T-helper 1 cell treated with Interleukin-12 subunit alpha and Interleukin-12 subunit beta and Interleukin-4 antibody, amounts not matched to agents 30 μg/mL and 1 μg/mL, for 36 hours (primary cell): ENCODE data around the gene METTL2B.
A peak's percentile ranks its signal among the peaks of the same experiment; 100 is the strongest.
"Not testable (repeated sequence)": the region's sequence is repeated elsewhere in the genome, so short reads cannot be mapped to it uniquely, and the experiment has no call there.

Source experiments
- H3K27ac Mint-ChIP-seq: one replicate; pipeline ENCODE4 v1.8.0; 2021; ENCODE audit warnings: mild to moderate bottlenecking, mixed read lengths
- H3K27me3 Mint-ChIP-seq: one replicate; pipeline ENCODE4 v1.8.0; 2021; ENCODE audit warnings: low read depth, mixed read lengths
- H3K36me3 Mint-ChIP-seq: one replicate; pipeline ENCODE4 v1.8.0; 2021; ENCODE audit warnings: low read depth, mixed read lengths
- H3K4me1 Mint-ChIP-seq: one replicate; pipeline ENCODE4 v1.8.0; 2021; ENCODE audit warnings: low read depth, mixed read lengths
- H3K4me3 Mint-ChIP-seq: one replicate; pipeline ENCODE4 v1.8.0; 2021; ENCODE audit warnings: mild to moderate bottlenecking, moderate library complexity, mixed read lengths
- H3K9me3 Mint-ChIP-seq: one replicate; pipeline ENCODE4 v1.8.0; 2021; ENCODE audit warnings: mixed read lengths

METTL2B gene

GRCh38 chr7:128466871-128467270 lies 9.7 kb upstream of the METTL2B start:
- not testable (repeated sequence) for H3K4me1 Mint-ChIP-seq, H3K9me3 Mint-ChIP-seq, H3K27me3 Mint-ChIP-seq, H3K27ac Mint-ChIP-seq, H3K36me3 Mint-ChIP-seq, H3K4me3 Mint-ChIP-seq

- not testable (repeated sequence) for H3K9me3 Mint-ChIP-seq, H3K27me3 Mint-ChIP-seq, H3K36me3 Mint-ChIP-seq
- Mint-ChIP-seq H3K4me3 (peak overlapping the region; percentile 95), H3K4me1 (peaks cover 20% of the 10 kb centered on the region), H3K27ac (peak overlapping the region; percentile 95)
These were observed 765 bp downstream of the METTL2B start for GRCh38 chr7:128477336-128477690.

GRCh38 chr7:128479082-128479481 lies 2.5 kb downstream of the METTL2B start:
- H3K36me3 Mint-ChIP-seq: peaks cover 12% of the 10 kb centered on the region
- not testable (repeated sequence) for H3K27ac Mint-ChIP-seq, H3K9me3 Mint-ChIP-seq, H3K4me3 Mint-ChIP-seq, H3K27me3 Mint-ChIP-seq
- peaks cover 20% of the 10 kb centered on the region for H3K4me1 Mint-ChIP-seq

- peaks cover 13% of the 10 kb centered on the region for H3K36me3 Mint-ChIP-seq
- H3K9me3 Mint-ChIP-seq, H3K27me3 Mint-ChIP-seq, H3K4me1 Mint-ChIP-seq, H3K4me3 Mint-ChIP-seq, H3K27ac Mint-ChIP-seq: not testable (repeated sequence)
These were observed 11.6 kb downstream of the METTL2B start for GRCh38 chr7:128488134-128488533.

- Mint-ChIP-seq H3K36me3 (peaks cover 17% of the 10 kb centered on the region), H3K9me3 (no peaks in the 10 kb centered on the region), H3K4me1 (no peaks in the 10 kb centered on the region), H3K4me3 (no peak overlapping the region), H3K27ac (no peak overlapping the region), H3K27me3 (no peaks in the 10 kb centered on the region)
These were observed 20.9 kb downstream of the METTL2B start for GRCh38 chr7:128497405-128497804.

GRCh38 chr7:128505416-128505815 lies 28.9 kb downstream of the METTL2B start:
- H3K4me1 Mint-ChIP-seq: peaks cover 11% of the 10 kb centered on the region
- not testable (repeated sequence) for H3K9me3 Mint-ChIP-seq, H3K27ac Mint-ChIP-seq, H3K4me3 Mint-ChIP-seq, H3K27me3 Mint-ChIP-seq, H3K36me3 Mint-ChIP-seq

- H3K4me3 Mint-ChIP-seq, H3K27me3 Mint-ChIP-seq, H3K9me3 Mint-ChIP-seq, H3K27ac Mint-ChIP-seq, H3K36me3 Mint-ChIP-seq: not testable (repeated sequence)
- peaks cover 12% of the 10 kb centered on the region for H3K4me1 Mint-ChIP-seq
These were observed 30.3 kb downstream of the METTL2B start for GRCh38 chr7:128506819-128507218.

GRCh38 chr7:128507321-128507993 lies 30.9 kb downstream of the METTL2B start:
- H3K4me3 Mint-ChIP-seq, H3K9me3 Mint-ChIP-seq, H3K27ac Mint-ChIP-seq, H3K36me3 Mint-ChIP-seq, H3K27me3 Mint-ChIP-seq: not testable (repeated sequence)
- peaks cover 12% of the 10 kb centered on the region for H3K4me1 Mint-ChIP-seq

GRCh38 chr7:128511692-128512091 lies 35.1 kb downstream of the METTL2B start:
- not testable (repeated sequence) for H3K4me3 Mint-ChIP-seq, H3K36me3 Mint-ChIP-seq, H3K27ac Mint-ChIP-seq, H3K9me3 Mint-ChIP-seq, H3K4me1 Mint-ChIP-seq, H3K27me3 Mint-ChIP-seq

GRCh38 chr7:128515232-128515631 lies 38.7 kb downstream of the METTL2B start:
- H3K27me3 Mint-ChIP-seq, H3K4me3 Mint-ChIP-seq, H3K9me3 Mint-ChIP-seq, H3K27ac Mint-ChIP-seq, H3K4me1 Mint-ChIP-seq, H3K36me3 Mint-ChIP-seq: not testable (repeated sequence)

- not testable (repeated sequence) for H3K27ac Mint-ChIP-seq, H3K4me1 Mint-ChIP-seq, H3K27me3 Mint-ChIP-seq, H3K9me3 Mint-ChIP-seq, H3K4me3 Mint-ChIP-seq, H3K36me3 Mint-ChIP-seq
These were observed 40.5 kb downstream of the METTL2B start for GRCh38 chr7:128517023-128517422.

- H3K4me3 Mint-ChIP-seq, H3K27ac Mint-ChIP-seq, H3K9me3 Mint-ChIP-seq, H3K27me3 Mint-ChIP-seq, H3K36me3 Mint-ChIP-seq, H3K4me1 Mint-ChIP-seq: not testable (repeated sequence)
These were observed 46.8 kb downstream of the METTL2B start for GRCh38 chr7:128523226-128523931.

- H3K9me3 Mint-ChIP-seq, H3K27ac Mint-ChIP-seq, H3K36me3 Mint-ChIP-seq, H3K27me3 Mint-ChIP-seq, H3K4me1 Mint-ChIP-seq, H3K4me3 Mint-ChIP-seq: not testable (repeated sequence)
These were observed 47.5 kb downstream of the METTL2B start for GRCh38 chr7:128523932-128524524.

GRCh38 chr7:128525584-128525983 lies 49.0 kb downstream of the METTL2B start:
- not testable (repeated sequence) for H3K4me3 Mint-ChIP-seq, H3K27ac Mint-ChIP-seq, H3K9me3 Mint-ChIP-seq, H3K36me3 Mint-ChIP-seq, H3K27me3 Mint-ChIP-seq, H3K4me1 Mint-ChIP-seq

GRCh38 chr7:128526062-128526466 lies 49.5 kb downstream of the METTL2B start:
- H3K27ac Mint-ChIP-seq, H3K4me3 Mint-ChIP-seq, H3K36me3 Mint-ChIP-seq, H3K27me3 Mint-ChIP-seq, H3K4me1 Mint-ChIP-seq, H3K9me3 Mint-ChIP-seq: not testable (repeated sequence)
